GM06990 (cell line): ENCODE data around the gene ISOC2.

Source experiments
- DNase-seq: peaks from one replicate; pipeline ENCODE4 v3.0.0-alpha.2; 2011; ENCODE audit not compliant: insufficient read length; ENCODE audit errors: extremely low read depth
- H3K27me3 ChIP-seq: replicated peaks from 2 replicates; pipeline ENCODE4 v1.6.0; 2011; ENCODE audit warnings: low read length; ENCODE audit not compliant: control insufficient read depth, insufficient read depth
- H3K36me3 ChIP-seq: 2 replicates; pipeline ENCODE4 v1.5.1; 2011; ENCODE audit warnings: low read length; ENCODE audit not compliant: control insufficient read depth, insufficient read depth
- H3K4me3 ChIP-seq: replicated peaks from 2 replicates; pipeline ENCODE4 v1.5.1; 2011; ENCODE audit warnings: low read depth, mild to moderate bottlenecking, control low read depth, low read length
- CTCF ChIP-seq: IDR thresholded peaks from 2 replicates; pipeline ENCODE4 v1.5.1; 2011; ENCODE audit warnings: low read length, control low read depth, mild to moderate bottlenecking, inconsistent platforms; ENCODE audit not compliant: insufficient read depth, poor library complexity, severe bottlenecking

ISOC2 gene

DNA sequence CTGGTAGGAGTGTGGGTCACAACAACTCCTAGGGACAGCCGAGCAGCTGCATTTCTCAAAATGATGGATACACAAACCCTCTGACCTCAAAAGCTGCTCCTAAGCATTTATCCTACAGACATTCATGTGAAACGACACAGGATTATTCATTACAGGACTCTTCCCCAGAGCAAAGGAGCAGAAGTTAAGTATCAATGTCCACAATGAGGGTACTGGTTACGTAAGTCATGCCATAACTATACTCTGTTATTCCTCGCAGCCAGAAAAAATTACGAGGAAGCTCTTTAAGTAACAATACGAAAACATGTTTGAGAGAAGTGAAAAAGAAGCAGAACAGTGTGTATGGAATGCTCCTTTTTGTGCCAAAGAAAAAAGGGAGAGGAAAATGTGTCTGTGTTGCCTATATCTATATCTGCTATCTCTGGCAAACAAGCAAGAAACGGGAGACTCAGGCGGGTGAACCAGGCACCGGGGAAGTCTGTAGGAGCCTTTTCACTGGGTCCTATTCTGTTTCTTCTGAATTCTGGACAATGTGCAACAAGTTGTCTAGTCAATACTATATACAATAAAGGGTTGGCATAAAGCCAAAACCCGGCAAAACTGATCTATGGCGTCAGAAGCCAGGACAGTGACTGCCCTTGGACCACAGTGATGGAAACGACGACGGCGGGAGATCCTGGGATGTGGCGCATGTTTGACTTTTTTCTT, 1.3 kb downstream of the ISOC2 start:
- no peak for TF ChIP-seq CTCF
- DNase-seq, result no peak
- peak overlapping the region; percentile 84; the same call in 1 of the 2 replicates for H3K4me3 ChIP-seq

DNA sequence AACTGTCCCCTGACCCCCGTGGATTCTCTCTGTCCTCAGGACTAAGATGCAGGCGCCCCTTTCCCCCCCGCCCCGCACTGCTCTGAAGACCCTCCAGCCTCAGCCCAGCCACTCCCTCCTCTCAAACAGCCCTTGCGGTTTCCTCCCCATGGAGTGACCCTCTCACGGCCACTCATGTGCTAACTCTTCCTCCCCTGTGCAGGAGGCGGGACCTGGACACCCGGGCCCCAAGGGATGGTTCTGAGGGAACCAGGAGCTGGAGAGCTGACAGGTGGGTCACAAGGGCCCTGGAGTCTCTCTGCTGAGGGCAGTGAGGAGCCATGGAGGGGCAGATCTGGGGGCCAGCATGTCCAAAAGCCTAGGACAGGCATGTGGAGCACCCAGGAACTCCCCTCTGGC, 1.9 kb downstream of the ISOC2 start:
- Histone ChIP-seq H3K4me3 (no peak overlapping the region), H3K36me3 (peaks cover 3% of the 10 kb centered on the region), H3K27me3 (no peaks in the 10 kb centered on the region)
- TF ChIP-seq CTCF, result no peak
- DNase-seq, result no peak

More for the DNA sequence above, 1.3 kb downstream of the ISOC2 start:
- peaks cover 3% of the 10 kb centered on the region for H3K36me3 ChIP-seq
- no peaks in the 10 kb centered on the region for H3K27me3 ChIP-seq

DNA sequence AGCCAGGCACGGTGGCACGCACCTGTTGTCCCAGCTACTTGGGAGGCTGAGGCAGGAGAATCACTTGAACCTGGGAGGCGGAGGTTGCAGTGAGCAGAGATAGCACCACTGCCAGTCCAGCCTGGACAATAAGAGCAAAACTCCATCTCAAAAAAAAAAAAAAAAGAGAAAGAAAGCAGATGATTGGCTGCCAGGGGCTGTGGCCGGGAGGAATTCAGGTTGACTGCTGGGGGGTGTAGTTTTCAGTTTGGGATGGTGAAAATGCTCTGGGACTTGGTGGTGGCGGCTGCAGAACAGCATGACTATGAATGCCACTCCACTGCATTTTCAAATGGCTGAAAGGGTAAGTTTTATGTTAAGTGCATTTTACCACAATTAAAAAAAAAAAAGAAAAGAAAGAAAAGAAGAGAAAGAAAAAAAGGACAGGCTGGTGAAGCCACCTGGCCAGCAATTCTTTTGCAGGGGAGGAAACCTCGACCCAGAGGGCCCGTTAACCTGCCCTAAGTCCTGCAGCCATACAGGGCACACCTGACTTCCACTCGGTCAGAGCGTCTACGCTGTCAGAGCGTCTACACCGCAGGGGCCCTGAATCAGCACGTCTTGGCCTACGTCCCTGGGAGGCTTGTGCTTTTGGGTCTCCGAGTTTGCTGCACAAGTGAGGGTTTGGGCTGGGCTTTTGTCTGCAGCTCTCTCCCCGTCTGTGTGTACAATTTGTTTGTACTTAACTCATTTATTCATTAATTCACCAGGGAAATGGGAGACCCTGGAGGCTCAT, 3.6 kb downstream of the ISOC2 start:
- no peak for DNase-seq
- H3K4me3 ChIP-seq, result no peak overlapping the region
- TF ChIP-seq CTCF, result no peak
- no peaks in the 10 kb centered on the region for H3K27me3 ChIP-seq
- peaks cover 5% of the 10 kb centered on the region for H3K36me3 ChIP-seq

- TF ChIP-seq CTCF, result no peak
- Histone ChIP-seq H3K4me3 (no peak overlapping the region), H3K27me3 (no peaks in the 10 kb centered on the region; the same call in 1 of the 2 replicates), H3K36me3 (peaks cover 5% of the 10 kb centered on the region)
- DNase-seq, result no peak
Observed at GRCh38 chr19:55456347-55456746, 5.1 kb downstream of the ISOC2 start.

DNA sequence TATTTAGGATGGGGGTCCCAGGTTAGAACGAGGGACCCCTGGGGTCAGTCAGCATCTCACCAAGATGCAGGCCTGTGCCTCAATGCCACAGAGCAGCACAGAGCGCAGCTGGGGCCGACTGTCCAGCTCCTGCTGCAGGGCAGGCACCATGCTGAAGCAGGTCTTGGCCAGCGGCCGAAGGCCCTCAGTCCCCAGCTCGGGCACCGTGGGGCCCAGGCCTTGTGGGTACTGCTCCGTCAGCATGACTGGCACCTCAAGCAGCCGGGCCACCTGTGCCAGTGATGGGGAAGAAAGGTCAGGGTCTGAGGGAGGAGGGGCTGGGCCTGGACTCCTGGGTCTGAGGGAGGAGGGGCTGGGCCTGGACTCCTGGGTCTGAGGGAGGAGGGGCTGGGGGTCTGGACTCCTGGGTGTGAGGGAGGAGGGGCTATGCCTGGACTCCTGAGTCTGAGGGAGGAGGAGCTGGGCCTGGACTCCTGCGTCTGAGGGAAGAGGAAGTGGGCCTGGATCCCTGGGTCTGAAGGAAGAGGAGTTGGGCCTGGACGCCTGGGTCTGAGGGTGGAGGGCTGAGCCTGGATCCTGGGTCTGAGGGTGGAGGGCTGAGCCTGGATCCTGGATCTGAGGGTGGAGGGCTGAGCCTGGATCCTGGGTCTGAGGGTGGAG, 5.7 kb downstream of the ISOC2 start:
- TF ChIP-seq CTCF, result no peak
- Histone ChIP-seq H3K36me3 (peaks cover 5% of the 10 kb centered on the region), H3K4me3 (no peak overlapping the region), H3K27me3 (no peaks in the 10 kb centered on the region; the same call in 1 of the 2 replicates)
- no peak for DNase-seq
